DOHH2 (cell line): ENCODE measurements around the gene PRKCH.

Source experiments
- EZH2phosphoT487 ChIP-seq: fragments of 200-600 bp; sonication (generic); IDR thresholded peaks from 2 replicates; pipeline ENCODE4 v1.6.1; 2017; ENCODE audit warnings: borderline replicate concordance, mild to moderate bottlenecking, antibody characterized with exemption, low read length, moderate library complexity, mixed read lengths
- TF ChIP-seq, protein P1 (sequence below): fragments of 200-600 bp; sonication (generic); IDR thresholded peaks from one replicate; pipeline ENCODE4 v1.5.1; 2014; ENCODE audit warnings: antibody characterized with exemption, mild to moderate bottlenecking, low read depth, low read length; ENCODE audit not compliant: poor library complexity, severe bottlenecking

DNA sequence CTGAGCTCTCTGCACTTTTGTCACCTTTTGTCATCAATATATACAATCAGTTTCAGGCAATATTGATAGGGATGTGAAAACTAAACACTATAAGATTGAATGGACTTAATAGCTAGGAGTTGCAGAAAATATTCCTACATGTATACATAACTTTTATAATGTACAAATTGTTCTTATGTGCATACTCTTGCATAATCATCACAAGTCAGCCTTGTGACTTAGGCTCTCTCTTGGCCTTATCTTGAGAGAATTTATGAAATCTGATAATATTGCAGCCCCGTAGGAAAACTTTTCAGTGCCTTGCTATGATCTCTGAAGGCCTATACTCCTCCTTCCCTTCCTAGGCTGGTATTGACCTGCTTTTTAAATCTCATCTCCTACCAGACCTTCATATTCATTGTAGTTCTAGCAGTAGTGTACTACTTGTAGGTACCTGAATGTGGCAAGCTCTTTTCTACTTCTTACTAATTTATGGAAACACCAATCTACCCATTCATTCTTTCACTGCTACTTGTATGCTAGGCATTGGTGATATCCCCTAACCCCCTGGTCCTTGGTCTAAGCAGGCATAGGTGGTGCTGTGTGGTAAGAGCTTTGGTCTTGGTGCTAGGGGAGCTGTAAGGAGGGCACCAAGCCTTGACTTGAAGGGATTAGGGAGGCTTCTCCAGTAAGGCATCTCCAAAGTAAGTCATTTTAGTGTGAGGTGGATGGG is 100.0 kb downstream of the PRKCH start:
- no peak for TF ChIP-seq EZH2phosphoT487
- TF ChIP-seq, protein P1, sequence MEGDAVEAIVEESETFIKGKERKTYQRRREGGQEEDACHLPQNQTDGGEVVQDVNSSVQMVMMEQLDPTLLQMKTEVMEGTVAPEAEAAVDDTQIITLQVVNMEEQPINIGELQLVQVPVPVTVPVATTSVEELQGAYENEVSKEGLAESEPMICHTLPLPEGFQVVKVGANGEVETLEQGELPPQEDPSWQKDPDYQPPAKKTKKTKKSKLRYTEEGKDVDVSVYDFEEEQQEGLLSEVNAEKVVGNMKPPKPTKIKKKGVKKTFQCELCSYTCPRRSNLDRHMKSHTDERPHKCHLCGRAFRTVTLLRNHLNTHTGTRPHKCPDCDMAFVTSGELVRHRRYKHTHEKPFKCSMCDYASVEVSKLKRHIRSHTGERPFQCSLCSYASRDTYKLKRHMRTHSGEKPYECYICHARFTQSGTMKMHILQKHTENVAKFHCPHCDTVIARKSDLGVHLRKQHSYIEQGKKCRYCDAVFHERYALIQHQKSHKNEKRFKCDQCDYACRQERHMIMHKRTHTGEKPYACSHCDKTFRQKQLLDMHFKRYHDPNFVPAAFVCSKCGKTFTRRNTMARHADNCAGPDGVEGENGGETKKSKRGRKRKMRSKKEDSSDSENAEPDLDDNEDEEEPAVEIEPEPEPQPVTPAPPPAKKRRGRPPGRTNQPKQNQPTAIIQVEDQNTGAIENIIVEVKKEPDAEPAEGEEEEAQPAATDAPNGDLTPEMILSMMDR, result no peak
